ENCODE results near the gene ATXN7L2.

- TF ChIP-seq CTCF (IDR thresholded peaks at IDR 0.05; ENCODE audit: low read depth, low read length, poor library complexity, severe bottlenecking) (no peak), EZH2phosphoT487 (IDR thresholded peaks at IDR 0.05; ENCODE audit: borderline replicate concordance, low read length) (no peak)
Observed at GRCh38 chr1:109476825-109477224, 6.9 kb upstream of the ATXN7L2 start.

Measured in DOHH2 (cell line).